SH-SY5Y (cell line): Measurements from ENCODE around the gene ANKRD31.

Experiments
- GATA2 ChIP-seq: IDR thresholded peaks from 2 replicates; pipeline ENCODE4 v1.6.1; 2011; ENCODE audit warnings: mild to moderate bottlenecking, low read depth, low read length
- GATA3 ChIP-seq: IDR thresholded peaks from 2 replicates; pipeline ENCODE4 v1.6.1; 2011; ENCODE audit warnings: low read depth, mild to moderate bottlenecking, low read length, moderate library complexity

GRCh38 chr5:75057561-75057960 lies 179.1 kb downstream of the ANKRD31 start:
- TF ChIP-seq GATA2 (peak; percentile 53; the same call in 1 of the 2 replicates), GATA3 (peak; percentile 58; the same call in 1 of the 2 replicates)
